Panc1 (cell line): Measurements from ENCODE around the gene LCT. TPM values are rescaled to one million over a fixed set of nuclear protein-coding genes. Genes with fewer than 3 reads are reported as not detected.

Experiments
- ATAC-seq: fragments of 200-7000 bp; cut with Tn5 transposase; 2 replicates; pipeline ENCODE4 v1.9.1; 2020; ENCODE audit warnings: mild to moderate bottlenecking, moderate library complexity
- BruUV-seq: library from RNA; stranded (reverse); fragments of 400-500 nt; replicated peaks from 2 replicates; lab custom pipeline; 2021; lab: Mats Ljungman, UMichigan
- CTCF ChIA-PET: fragments of 300-600 bp; sonication (Branson Sonifier 250); formaldehyde crosslinking; loops from one replicate; lab custom pipeline; 2022; ENCODE audit warnings: antibody characterized with exemption; lab: Charles Lee
- POLR2A ChIA-PET: fragments of 300-600 bp; sonication (Branson Sonifier 250); formaldehyde crosslinking; loops from one replicate; lab custom pipeline; 2022; ENCODE audit warnings: antibody characterized with exemption; lab: Charles Lee
- DNase-seq: peaks from one replicate; pipeline ENCODE4 v3.0.0-alpha.2; 2010; ENCODE audit warnings: low read depth, low spot score
- H3K27ac ChIP-seq: 2 replicates; pipeline ENCODE4 v1.5.1; 2011; ENCODE audit warnings: mild to moderate bottlenecking, low read length, inconsistent platforms
- H3K27me3 ChIP-seq: fragments of 200-500 bp; sonication (Bioruptor generic); 2 replicates; pipeline ENCODE4 v1.6.0; 2014; ENCODE audit warnings: low read length, inconsistent platforms; ENCODE audit not compliant: control insufficient read depth, insufficient read depth
- H3K36me3 ChIP-seq: fragments of 200-500 bp; sonication (Bioruptor generic); 2 replicates; pipeline ENCODE4 v1.5.1; 2014; ENCODE audit warnings: inconsistent platforms, mild to moderate bottlenecking, low read length, moderate library complexity; ENCODE audit not compliant: control insufficient read depth, insufficient read depth
- H3K4me1 ChIP-seq: 2 replicates; pipeline ENCODE4 v1.5.1; 2011; ENCODE audit warnings: inconsistent platforms, mild to moderate bottlenecking, low read length, moderate library complexity; ENCODE audit not compliant: control insufficient read depth, insufficient read depth
- H3K4me3 ChIP-seq, 2 experiments: 2 replicates each; pipeline ENCODE4 v1.5.1; 2011 to 2012; ENCODE audit warnings: low read depth in 2 of 2, low read length in 2 of 2, mild to moderate bottlenecking in 2 of 2, inconsistent platforms in 1 of 2, moderate library complexity in 1 of 2
- H3K9me3 ChIP-seq: fragments of 200-500 bp; sonication (Bioruptor generic); 2 replicates; pipeline ENCODE4 v1.5.1; 2014; ENCODE audit warnings: low read depth, mild to moderate bottlenecking, inconsistent platforms, low read length, moderate library complexity; ENCODE audit not compliant: control insufficient read depth, insufficient read depth
- POLR2AphosphoS5 ChIP-seq: IDR thresholded peaks from 2 replicates; pipeline ENCODE4 v1.6.1; 2012; ENCODE audit warnings: mild to moderate bottlenecking, low read depth, low read length, moderate library complexity
- SIN3A ChIP-seq: IDR thresholded peaks from 2 replicates; pipeline ENCODE4 v1.6.1; 2012; ENCODE audit warnings: low read depth, mild to moderate bottlenecking, low read length, moderate library complexity, borderline replicate concordance; ENCODE audit not compliant: insufficient read depth
- TCF7L2 ChIP-seq: IDR thresholded peaks from 2 replicates; pipeline ENCODE4 v1.6.1; 2011; ENCODE audit warnings: mild to moderate bottlenecking, low read depth, low read length, inconsistent platforms
- in situ Hi-C: cut with HindIII; loops from 2 replicates; pipeline ENCODE4 v1.10.0; 2016; ENCODE audit warnings: low sequenced_read_pairs, low pct_unique_long_range_greater_than_20kb
- intact Hi-C: fragments of 100-400 bp; cut with micrococcal nuclease; formaldehyde crosslinking; loops from one replicate; pipeline ENCODE4 v1.10.0; 2022; ENCODE audit not compliant: unreplicated experiment
- total RNA-seq: library from RNA; stranded (reverse); gene quantifications from one replicate; pipeline ENCODE4 v1.2.1, GENCODE V29; 2021; ENCODE audit not compliant: unreplicated experiment
- TF ChIP-seq, protein P1 (sequence below), 2 experiments: IDR thresholded peaks; 2 replicates each; pipeline ENCODE4 v1.6.1; 2011 to 2012; ENCODE audit warnings: low read depth in 2 of 2, control low read depth in 1 of 2, low read length in 1 of 2, mild to moderate bottlenecking in 1 of 2, moderate library complexity in 1 of 2; ENCODE audit not compliant: insufficient read depth in 1 of 2
- TF ChIP-seq, protein P2 (sequence below): fragments of 450-650 bp; IDR thresholded peaks from 2 replicates; pipeline ENCODE4 v1.5.1; 2017; ENCODE audit warnings: mild to moderate bottlenecking

The LCT gene
- total RNA-seq, 1 experiment from 2014 or later = not detected

DNA sequence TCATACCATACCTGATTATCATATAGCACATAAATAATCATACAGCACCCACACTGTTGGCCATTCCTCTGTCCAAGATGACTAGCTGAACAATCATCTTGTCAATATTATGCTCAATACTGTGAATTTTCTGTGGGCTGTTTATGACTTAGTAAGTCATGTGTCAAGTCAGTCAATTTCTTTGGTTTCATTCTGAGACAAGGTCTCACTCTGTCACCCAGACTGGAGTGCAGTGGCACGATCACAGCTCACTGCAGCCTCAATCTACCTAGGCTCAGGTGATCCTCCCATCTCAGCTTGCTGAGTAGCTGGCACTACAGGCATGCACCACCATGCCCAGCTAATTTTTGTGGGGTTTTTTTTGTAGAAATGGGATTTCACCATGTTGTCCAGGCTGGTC is 33.6 kb upstream of the LCT start:
- H3K36me3 ChIP-seq = peaks cover 27% of the 10 kb centered on the region
- intact Hi-C loops (no loop called here), in situ Hi-C loops (no loop called here)
- no TSS peak for BruUV-seq
- no peak for ATAC-seq
- ChIA-PET POLR2A (no interaction called here), CTCF (no interaction called here)
- peaks cover 9% of the 10 kb centered on the region; the same call in 1 of the 2 replicates for H3K4me1 ChIP-seq
- no peak overlapping the region for H3K27ac ChIP-seq
- no peak for DNase-seq
- H3K4me3 ChIP-seq = no peak overlapping the region
- H3K9me3 ChIP-seq = no peaks in the 10 kb centered on the region
- TF ChIP-seq, protein P1, sequence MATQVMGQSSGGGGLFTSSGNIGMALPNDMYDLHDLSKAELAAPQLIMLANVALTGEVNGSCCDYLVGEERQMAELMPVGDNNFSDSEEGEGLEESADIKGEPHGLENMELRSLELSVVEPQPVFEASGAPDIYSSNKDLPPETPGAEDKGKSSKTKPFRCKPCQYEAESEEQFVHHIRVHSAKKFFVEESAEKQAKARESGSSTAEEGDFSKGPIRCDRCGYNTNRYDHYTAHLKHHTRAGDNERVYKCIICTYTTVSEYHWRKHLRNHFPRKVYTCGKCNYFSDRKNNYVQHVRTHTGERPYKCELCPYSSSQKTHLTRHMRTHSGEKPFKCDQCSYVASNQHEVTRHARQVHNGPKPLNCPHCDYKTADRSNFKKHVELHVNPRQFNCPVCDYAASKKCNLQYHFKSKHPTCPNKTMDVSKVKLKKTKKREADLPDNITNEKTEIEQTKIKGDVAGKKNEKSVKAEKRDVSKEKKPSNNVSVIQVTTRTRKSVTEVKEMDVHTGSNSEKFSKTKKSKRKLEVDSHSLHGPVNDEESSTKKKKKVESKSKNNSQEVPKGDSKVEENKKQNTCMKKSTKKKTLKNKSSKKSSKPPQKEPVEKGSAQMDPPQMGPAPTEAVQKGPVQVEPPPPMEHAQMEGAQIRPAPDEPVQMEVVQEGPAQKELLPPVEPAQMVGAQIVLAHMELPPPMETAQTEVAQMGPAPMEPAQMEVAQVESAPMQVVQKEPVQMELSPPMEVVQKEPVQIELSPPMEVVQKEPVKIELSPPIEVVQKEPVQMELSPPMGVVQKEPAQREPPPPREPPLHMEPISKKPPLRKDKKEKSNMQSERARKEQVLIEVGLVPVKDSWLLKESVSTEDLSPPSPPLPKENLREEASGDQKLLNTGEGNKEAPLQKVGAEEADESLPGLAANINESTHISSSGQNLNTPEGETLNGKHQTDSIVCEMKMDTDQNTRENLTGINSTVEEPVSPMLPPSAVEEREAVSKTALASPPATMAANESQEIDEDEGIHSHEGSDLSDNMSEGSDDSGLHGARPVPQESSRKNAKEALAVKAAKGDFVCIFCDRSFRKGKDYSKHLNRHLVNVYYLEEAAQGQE (IDR thresholded peaks at IDR 0.05; ENCODE audit: insufficient read depth in 1 of 2, low read depth in 2 of 2, low read length in 1 of 2) = no peak
- no peak for TF ChIP-seq POLR2AphosphoS5
- no peak for TF ChIP-seq TCF7L2
- TF ChIP-seq, protein P2, sequence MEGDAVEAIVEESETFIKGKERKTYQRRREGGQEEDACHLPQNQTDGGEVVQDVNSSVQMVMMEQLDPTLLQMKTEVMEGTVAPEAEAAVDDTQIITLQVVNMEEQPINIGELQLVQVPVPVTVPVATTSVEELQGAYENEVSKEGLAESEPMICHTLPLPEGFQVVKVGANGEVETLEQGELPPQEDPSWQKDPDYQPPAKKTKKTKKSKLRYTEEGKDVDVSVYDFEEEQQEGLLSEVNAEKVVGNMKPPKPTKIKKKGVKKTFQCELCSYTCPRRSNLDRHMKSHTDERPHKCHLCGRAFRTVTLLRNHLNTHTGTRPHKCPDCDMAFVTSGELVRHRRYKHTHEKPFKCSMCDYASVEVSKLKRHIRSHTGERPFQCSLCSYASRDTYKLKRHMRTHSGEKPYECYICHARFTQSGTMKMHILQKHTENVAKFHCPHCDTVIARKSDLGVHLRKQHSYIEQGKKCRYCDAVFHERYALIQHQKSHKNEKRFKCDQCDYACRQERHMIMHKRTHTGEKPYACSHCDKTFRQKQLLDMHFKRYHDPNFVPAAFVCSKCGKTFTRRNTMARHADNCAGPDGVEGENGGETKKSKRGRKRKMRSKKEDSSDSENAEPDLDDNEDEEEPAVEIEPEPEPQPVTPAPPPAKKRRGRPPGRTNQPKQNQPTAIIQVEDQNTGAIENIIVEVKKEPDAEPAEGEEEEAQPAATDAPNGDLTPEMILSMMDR = no peak
- TF ChIP-seq SIN3A = no peak
- no peaks in the 10 kb centered on the region for H3K27me3 ChIP-seq

DNA sequence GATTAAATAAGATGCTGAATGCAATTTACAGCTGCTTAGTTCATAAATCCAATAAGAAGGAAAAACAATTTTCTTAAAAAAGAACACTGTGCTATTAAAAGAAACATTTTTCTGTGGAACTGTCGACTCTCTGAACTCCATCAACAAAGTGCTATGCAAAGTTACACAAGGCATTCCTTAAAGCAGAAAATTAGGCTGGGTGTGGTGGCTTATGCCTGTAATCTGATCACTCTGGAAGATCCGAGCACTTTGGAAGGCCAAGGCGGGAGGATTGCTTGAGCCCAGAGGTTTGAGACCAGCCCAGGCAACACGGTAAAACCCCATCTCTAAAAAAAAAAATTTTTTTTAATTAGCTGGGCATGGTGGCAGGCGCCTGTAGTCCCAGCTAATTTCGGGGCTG is 26.2 kb upstream of the LCT start:
- Histone ChIP-seq H3K4me3 (no peak overlapping the region), H3K9me3 (no peaks in the 10 kb centered on the region), H3K27me3 (no peaks in the 10 kb centered on the region), H3K27ac (no peak overlapping the region), H3K4me1 (no peaks in the 10 kb centered on the region), H3K36me3 (peaks cover 28% of the 10 kb centered on the region)
- TF ChIP-seq, protein P2 = no peak
- TF ChIP-seq SIN3A (no peak), TCF7L2 (no peak), POLR2AphosphoS5 (no peak)
- TF ChIP-seq, protein P1 (IDR thresholded peaks at IDR 0.05; ENCODE audit: insufficient read depth in 1 of 2, low read depth in 2 of 2, low read length in 1 of 2) = no peak
- ChIA-PET POLR2A (no interaction called here), CTCF (no interaction called here)
- no peak for ATAC-seq
- in situ Hi-C loops = no loop called here
- no TSS peak for BruUV-seq
- DNase-seq = no peak
- intact Hi-C loops = no loop called here
